LNCAP (cell line): Measurements from ENCODE around the gene WDR4.

Experiments
- TF ChIP-seq, protein P1 (sequence below): fragments of 450-650 bp; IDR thresholded peaks from 2 replicates; pipeline ENCODE4 v1.5.1; 2017; ENCODE audit warnings: mild to moderate bottlenecking

Gene WDR4

GRCh38 chr21:42834726-42835191 lies 44.6 kb downstream of the WDR4 start:
- TF ChIP-seq, protein P1, sequence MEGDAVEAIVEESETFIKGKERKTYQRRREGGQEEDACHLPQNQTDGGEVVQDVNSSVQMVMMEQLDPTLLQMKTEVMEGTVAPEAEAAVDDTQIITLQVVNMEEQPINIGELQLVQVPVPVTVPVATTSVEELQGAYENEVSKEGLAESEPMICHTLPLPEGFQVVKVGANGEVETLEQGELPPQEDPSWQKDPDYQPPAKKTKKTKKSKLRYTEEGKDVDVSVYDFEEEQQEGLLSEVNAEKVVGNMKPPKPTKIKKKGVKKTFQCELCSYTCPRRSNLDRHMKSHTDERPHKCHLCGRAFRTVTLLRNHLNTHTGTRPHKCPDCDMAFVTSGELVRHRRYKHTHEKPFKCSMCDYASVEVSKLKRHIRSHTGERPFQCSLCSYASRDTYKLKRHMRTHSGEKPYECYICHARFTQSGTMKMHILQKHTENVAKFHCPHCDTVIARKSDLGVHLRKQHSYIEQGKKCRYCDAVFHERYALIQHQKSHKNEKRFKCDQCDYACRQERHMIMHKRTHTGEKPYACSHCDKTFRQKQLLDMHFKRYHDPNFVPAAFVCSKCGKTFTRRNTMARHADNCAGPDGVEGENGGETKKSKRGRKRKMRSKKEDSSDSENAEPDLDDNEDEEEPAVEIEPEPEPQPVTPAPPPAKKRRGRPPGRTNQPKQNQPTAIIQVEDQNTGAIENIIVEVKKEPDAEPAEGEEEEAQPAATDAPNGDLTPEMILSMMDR: no peak

- TF ChIP-seq, protein P1: no peak
Observed at GRCh38 chr21:42833859-42834725, 45.2 kb downstream of the WDR4 start.

DNA sequence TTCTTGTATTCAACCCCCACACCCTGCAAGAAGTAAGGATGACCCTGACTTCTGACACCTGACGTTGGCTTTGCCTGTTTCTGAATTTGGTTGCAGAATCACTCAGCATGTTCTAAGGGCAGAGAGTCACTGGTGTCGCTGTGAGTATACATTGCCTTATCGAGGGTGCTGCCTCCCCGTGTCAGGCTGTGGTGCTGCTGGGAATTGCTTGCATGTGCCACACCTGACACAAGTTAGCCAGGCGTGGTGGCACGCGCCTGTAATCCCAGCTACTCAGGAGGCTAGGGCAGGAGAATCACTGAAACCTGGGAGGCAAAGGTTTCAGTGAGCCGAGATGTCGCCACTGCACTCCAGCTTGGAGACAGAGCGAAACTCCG lies 45.9 kb downstream of the WDR4 start:
- TF ChIP-seq, protein P1: peak; percentile 18; the same call in 1 of the 2 replicates

DNA sequence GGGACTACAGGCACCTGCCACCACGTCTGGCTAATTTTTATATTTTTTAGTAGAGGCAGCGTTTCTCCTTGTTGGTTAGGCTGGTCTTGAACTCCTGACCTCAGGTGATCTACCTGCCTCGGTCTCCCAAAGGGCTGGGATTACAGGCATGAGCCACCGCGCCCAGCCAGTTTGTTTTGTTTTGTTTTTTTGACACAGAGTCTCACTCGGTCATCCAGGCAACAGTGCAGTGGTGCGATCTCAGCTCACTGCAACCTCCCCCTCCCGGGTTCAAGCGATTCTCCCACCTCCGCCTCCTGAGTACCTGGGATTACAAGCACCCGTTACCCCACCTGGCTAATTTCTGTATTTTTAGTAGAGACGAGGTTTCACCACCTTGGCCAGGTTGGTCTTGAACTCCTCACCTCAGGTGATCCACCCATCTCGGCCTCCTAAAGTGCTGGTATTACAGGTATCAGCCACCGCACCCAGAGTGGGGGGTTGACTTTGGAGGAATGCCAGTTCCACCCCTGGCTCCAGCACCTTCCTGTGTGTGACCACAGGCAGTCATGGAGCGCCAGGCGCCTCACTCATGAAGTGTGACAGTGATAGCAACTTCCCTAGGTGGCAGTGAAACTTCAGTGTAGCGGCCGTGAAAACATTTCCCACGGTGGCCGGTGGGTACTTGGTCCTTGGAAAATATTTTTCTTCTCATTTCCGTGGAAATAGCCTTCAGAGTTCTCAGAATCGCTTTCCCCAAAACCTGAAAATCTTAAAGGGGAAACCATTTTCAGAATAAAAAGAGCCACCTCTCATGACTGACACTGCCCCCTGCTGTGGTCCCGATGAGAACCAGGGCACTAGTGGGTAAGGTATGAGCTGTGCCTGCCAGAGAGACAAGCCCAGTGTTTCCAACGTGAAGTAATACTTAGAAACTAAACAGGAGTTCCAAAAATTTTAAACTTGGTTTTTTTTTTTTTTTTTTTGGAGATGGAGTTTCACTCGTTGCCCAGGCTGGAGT lies 48.6 kb downstream of the WDR4 start:
- TF ChIP-seq, protein P1: no peak

- TF ChIP-seq, protein P1: no peak
Observed at GRCh38 chr21:42829954-42830353, 49.4 kb downstream of the WDR4 start.

- TF ChIP-seq, protein P1: no peak
Observed at GRCh38 chr21:42829417-42829816, 49.9 kb downstream of the WDR4 start.

DNA sequence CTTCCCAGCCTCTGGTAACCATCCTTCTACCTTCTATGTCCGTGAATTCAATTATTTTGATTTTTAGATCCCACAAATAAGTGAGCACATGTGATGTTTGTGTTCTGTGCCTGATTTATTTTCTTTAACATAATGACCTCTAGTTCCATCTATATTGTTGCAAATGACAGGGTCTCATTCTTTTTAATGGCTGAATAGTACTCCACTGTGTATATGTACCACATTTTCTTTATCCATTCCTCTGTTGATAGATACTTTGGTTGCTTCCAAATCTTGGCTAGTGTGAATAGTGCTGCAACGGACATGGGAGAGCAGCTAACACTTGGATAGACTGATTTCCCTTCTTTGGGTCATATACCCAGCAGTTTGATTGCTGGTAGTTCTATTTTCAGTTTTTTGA lies 51.8 kb downstream of the WDR4 start:
- TF ChIP-seq, protein P1: no peak
